Measurements from ENCODE around the gene CEP63.

DNA sequence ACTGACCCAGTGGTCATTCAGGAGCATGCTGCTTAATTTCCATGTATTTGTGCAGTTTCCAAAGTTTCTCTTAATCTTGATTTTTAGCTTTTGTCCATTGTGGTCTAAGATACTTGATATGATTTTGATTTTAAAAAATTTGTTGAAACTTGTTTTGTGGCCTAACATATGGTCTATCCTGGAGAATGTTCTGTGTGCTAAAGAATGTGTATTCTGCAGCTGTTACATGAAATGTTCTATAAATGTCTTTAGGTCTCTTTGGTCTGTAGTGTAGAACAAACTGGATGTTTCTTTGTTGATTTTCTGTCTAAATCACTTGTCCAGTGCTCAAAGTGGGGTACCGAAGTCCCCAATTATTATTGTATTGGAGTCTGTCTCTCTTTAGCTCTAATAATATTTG lies 17.4 kb downstream of the CEP63 start:
- TF ChIP-seq, protein P1, sequence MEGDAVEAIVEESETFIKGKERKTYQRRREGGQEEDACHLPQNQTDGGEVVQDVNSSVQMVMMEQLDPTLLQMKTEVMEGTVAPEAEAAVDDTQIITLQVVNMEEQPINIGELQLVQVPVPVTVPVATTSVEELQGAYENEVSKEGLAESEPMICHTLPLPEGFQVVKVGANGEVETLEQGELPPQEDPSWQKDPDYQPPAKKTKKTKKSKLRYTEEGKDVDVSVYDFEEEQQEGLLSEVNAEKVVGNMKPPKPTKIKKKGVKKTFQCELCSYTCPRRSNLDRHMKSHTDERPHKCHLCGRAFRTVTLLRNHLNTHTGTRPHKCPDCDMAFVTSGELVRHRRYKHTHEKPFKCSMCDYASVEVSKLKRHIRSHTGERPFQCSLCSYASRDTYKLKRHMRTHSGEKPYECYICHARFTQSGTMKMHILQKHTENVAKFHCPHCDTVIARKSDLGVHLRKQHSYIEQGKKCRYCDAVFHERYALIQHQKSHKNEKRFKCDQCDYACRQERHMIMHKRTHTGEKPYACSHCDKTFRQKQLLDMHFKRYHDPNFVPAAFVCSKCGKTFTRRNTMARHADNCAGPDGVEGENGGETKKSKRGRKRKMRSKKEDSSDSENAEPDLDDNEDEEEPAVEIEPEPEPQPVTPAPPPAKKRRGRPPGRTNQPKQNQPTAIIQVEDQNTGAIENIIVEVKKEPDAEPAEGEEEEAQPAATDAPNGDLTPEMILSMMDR (conservative IDR thresholded peaks at IDR 0.05 in 1 of 2, IDR thresholded peaks at IDR 0.05 in 1 of 2; ENCODE audit: extremely low read depth in 1 of 2, insufficient read depth in 1 of 2, low read depth in 1 of 2, low read length in 2 of 2), result no peak
- no peak for TF ChIP-seq EZH2 (IDR thresholded peaks at IDR 0.05; ENCODE audit: borderline replicate concordance, low read length)

Data from mammary epithelial cell (primary cell).